Raji (cell line): ENCODE results near the gene RNASE3.
"Not testable (repeated sequence)": the region's sequence is repeated elsewhere in the genome, so short reads cannot be mapped to it uniquely, and the experiment has no call there.

Source experiments
- POLR2A ChIP-seq: IDR thresholded peaks from 2 replicates; pipeline ENCODE4 v1.6.1; 2011; ENCODE audit warnings: low read depth, low read length, control low read depth; ENCODE audit not compliant: insufficient read depth

The RNASE3 gene

DNA sequence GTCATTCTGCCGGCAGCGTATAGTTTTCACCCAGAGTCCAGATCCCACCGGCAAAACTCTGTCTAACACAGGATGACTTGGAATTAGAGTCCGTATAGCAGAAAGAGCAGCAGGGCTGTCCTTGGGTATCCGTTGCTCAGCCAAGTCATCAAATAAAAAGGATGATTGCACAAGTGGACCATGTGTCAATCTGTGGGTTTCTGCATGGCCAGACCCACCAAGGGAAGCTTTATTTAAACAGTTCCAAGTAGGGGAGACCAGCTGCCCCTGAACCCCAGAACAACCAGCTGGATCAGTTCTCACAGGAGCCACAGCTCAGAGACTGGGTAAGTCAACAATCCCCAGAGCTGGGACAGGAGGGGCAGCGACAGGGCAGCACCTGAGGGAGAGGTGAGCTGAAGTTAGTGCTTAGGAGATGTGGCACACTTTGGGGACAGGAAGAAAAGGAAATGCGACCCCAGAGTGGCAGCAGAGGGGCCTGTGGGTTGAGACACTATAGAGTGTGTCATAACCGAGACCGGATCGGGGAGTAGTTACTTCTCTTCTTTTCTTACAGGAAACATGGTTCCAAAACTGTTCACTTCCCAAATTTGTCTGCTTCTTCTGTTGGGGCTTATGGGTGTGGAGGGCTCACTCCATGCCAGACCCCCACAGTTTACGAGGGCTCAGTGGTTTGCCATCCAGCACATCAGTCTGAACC lies at the start of gene RNASE3:
RNASE3 (plus strand) TSS at position 260 of the 700 bp plus-strand sequence; CDS start at position 562, 302 bp downstream.
- not testable (repeated sequence) for TF ChIP-seq POLR2A

DNA sequence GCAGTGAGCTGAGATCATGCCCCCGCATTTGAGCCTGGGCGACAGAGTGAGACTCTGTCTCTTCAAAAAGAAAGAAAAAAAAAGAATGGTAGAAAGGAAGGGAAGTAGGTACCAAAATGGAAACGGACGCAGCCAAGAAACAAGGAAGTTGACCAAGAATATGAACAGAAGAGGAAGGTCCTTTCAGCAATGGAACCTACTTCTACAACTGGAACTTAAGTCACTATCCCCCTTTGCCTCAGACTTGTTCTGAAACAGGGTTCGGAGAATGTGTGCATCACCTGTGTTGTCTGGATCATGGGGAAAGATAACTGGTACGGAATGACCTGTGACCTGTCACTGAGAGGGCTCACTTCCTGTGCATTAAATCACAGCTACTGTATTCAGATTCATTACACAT lies 44.6 kb upstream of the RNASE3 start:
- no peak for TF ChIP-seq POLR2A

DNA sequence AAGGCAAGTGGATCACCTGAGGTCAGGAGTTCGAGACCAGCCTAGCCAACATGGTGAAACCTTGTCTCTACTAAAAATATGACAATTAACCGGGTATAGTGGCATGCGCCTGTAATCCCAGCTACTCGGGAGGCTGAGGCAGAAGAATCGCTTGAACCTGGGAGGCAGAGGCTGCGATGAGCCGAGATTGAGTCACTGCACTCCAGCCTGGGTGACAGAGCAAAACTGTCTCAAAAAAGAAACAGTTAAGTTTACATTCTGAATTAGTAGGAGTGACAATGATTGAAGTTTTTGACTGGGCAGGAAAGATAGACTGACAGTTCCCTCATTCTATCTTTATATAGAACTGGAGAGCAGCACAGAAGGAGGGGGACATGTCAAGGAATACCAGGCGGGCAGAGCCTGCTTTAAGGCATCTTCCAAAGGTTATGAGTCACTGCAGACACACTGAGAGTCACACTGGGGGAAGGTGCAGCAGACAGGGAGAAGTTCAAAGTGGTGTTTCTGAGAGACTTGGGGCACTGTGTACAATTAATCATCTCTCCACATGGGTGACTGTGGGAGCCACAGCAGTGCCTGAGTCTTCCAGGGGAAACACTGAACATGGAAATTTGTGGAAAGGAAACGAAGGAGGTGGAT lies 42.8 kb upstream of the RNASE3 start:
- TF ChIP-seq POLR2A, result no peak

DNA sequence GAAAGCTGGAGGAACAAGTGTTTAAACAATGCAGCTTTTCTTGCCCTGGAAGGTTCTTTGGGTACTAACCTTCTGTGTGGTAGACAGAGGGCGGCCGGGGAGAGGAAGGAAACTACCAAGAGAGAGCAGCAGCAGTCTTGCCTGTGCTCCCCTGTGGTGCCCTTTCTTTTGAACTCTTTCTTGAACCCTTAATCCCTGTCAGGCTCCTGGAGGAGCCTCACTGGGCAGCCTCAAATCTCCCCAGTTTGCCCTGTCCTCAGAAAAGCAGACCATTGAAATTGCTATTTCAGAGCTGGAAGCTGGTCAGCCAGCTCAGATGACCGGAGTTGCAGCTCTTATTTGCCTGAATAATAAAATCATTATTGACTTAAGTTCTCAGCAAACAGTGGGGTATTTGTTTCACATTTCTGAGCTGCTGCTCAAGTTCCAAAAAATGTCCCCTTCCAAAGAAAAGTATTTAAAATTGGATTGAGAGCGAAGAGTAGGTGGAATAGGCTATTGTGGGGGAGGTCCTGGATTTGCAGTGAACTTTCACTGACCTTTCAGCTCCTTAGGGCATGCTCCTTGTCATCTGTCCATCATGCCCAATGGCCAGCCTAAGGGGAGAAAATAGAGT lies 42.1 kb upstream of the RNASE3 start:
- no peak for TF ChIP-seq POLR2A

DNA sequence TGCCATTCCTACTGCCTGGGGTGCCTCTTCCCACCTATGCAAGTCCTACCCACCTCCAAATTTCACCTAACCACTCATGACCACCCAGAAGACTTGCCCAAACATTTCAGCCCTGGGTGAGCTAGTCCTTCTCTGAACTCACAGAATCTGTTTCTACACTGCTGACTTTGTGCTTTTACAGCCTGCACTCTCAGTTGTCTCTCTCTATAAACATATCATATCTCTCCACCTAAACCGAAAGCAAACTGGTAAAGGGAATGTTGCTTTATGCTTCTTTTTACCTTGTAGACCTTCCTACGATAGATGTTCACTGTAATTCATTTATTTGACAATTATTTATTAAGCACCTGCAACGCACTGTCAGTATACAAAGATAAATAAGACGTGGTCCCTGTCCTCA lies 38.1 kb upstream of the RNASE3 start:
- TF ChIP-seq POLR2A, result no peak

DNA sequence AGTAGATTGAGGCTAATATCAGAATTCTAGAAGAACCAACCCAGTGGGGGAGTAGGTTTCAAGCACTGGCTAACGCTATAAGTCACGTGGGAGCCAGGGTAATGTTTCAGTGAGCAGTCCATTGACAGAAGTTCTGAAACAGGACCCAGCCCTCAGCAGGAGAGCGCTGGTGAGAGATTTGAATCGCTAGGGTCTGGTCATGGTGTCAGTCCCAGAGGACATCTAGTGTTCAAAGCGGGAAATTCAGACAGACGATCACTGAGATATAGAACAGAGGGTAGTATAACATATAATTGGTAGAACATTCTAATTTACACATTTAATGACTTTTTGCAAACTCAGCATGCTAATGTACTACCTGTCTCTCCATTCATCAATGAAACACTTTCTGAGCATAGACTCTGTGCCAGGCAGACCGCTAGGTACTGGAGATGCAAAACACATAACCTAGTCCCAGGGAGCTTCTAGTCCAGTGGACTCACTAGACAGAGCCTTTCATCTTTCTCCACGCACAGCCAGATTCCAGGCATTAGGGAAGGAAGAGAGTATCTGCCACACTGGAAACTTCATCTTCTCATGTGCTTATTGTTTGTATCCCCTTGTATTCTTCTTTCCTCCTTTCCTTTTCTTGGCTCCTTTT lies 35.4 kb upstream of the RNASE3 start:
- no peak for TF ChIP-seq POLR2A

GRCh38 chr14:20857207-20857606 lies 34.0 kb upstream of the RNASE3 start:
- no peak for TF ChIP-seq POLR2A

DNA sequence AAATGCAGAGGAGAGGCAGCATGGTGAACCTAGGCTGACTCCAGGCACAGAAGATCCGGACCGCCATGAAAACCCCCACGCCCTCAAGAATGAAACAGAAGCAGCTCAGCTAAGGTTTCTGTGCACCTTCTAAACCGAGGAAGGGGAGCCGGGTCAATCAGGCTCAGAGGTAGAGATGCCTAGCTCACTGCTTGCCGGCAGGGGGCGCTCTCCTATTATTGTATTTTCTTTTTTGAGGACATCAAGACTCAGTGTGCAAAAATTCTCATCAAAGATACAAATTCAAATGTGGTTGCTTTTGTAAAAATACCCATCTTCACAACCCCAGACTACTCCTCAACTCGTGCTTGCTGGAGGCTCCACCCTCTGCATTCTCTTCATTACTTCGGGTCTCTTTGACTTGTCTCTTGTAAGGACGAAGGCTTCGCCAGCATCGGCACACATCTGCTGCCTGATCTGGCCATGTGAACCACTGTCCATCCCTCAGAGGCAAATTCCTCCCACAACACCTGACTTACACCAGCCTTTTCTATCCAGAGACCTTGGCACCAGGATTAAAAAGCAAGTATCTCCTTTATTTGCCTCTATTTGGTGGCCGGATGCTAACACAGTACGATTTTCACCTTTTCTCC lies 33.4 kb upstream of the RNASE3 start:
- TF ChIP-seq POLR2A, result no peak

DNA sequence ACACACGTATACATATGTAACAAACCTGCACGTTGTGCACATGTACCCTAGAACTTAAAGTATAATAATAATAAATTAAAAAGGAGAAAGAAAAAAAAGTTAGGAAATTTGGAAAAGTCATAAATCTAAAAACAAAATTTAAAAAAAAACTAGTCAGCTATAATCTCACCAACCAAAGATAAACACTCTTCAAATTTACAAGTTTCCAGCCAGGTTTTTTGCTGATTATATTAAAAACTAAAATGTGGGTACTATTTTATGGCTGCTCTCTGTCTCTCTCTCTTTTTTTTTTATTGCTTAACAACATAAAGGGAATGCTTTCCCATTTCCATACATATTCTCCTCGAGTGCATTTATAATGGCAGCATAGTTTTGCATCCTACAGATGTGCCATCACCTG lies 25.0 kb upstream of the RNASE3 start:
- no peak for TF ChIP-seq POLR2A

GRCh38 chr14:20866963-20867362 lies 24.2 kb upstream of the RNASE3 start:
- no peak for TF ChIP-seq POLR2A

DNA sequence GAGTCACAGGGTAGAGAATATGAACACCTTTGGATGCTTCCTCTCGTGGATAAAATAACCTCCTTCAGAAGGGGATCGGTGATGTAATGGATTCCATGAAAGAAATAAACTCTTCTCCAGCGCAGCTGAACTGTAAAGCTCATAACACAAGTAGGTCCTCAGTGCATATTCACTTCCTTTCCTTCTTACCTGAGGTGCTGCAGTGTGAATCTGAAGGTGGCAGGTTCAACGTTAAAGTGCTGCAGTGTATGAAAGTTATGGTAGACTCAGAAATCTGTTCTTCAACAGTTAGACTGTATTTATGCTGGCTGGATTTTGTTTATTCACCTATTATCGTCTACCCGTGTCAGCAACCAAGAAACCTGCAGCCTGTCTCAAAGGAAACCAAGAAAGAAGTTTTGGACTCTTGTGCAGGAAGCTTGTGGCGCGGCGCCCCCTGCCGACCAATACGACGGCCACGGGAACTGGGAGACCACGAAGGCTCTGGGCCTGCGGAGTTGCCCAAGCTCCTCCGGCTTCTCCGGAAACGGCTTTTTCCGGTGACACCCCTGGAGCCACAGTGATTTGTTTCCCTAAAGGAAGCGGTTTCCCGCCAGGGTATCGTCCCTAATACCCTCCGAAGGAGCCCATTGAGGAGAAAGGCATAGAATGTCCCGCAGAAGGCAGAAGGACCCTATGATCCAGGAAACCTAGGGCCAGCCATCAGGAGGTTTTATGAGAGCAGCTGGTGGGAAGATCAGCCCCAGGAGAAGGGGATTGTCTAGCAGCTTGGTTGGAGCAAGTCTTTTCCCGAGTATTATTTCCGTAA lies 17.6 kb upstream of the RNASE3 start:
- TF ChIP-seq POLR2A, result no peak

DNA sequence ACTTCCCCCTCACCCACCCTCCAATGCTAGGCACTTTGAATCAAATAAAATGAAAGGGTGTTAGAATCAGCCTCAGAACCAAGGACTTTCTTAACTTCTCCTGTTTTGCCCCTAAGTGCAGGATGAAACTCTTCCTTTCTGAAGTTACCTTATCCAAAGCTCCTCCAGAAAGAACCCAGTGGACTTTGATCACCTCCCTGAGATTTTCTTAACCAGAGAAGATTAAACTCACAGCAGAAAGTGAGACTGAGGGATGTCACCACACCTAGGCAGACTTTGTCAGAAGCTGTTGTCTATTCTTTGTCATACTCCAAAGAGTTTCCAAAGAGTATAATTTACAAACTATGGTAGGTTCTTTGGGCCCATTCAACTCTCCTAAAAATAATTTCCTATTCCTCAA lies 14.2 kb upstream of the RNASE3 start:
- TF ChIP-seq POLR2A, result no peak

DNA sequence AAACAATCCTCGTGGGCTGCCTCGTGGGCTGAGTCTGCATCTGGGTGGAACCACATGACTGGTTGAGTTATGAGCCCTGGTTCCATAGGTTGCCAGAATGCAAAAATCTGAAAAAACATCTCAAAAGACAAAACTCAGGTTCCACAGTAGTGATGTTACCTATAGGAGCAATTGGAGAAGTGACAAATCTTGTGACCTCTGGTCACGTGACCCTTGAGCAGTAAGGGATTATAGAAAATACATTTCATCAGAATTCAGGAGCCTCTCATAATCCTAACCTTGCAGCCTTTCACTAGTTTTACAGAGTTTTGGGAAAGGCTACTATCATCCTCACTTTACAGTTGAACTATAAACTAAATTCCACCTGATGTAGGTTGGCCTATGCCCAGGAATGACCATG lies 12.5 kb upstream of the RNASE3 start:
- no peak for TF ChIP-seq POLR2A

DNA sequence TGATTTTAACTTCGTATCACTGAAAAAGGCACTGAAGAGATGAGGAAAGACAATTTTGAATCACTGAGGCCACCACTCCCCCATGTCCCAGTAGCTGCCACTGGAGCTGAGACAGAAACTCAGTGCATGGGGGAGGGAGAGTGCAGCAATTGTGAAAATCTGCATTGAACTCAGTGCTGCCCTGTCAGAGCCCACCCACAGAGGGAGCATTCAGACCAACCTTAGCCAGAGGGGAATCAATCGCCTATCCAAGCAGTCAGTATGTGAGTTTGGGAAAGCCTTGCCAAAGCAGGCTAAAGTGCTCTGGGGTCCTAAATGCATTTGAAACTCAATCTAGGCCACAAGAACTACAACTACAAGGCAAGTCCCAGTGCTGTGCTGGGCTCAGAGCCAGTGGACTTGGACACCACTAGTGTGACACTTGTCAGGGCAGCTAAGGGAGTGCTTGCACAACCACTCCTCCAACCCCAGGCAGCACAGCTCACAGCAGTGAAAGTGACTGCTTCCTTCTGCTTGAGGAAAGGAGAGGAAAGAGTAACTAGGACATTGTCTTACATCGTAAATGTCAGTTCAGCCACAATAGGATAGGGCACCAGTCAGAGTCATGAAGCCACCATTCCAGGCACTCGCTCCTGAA lies 13.3 kb downstream of the RNASE3 start:
- no peak for TF ChIP-seq POLR2A
